Mammary epithelial cell (primary cell): Measurements from ENCODE around the gene RETREG2.

Experiments used
- CTCF ChIP-seq, 2 donors: IDR thresholded peaks in 1 of 2; conservative IDR thresholded peaks in 1 of 2; 2 replicates each; pipeline ENCODE4 v1.5.1; 2011 to 2012; ENCODE audit warnings: inconsistent platforms in 2 of 2, low read length in 2 of 2, mild to moderate bottlenecking in 2 of 2, control low read depth in 1 of 2, low read depth in 1 of 2; ENCODE audit not compliant: insufficient read depth in 1 of 2; ENCODE audit errors: extremely low read depth in 1 of 2
- EZH2 ChIP-seq: IDR thresholded peaks from 2 replicates; pipeline ENCODE4 v1.6.1; 2012; ENCODE audit warnings: low read length, inconsistent platforms, borderline replicate concordance

DNA sequence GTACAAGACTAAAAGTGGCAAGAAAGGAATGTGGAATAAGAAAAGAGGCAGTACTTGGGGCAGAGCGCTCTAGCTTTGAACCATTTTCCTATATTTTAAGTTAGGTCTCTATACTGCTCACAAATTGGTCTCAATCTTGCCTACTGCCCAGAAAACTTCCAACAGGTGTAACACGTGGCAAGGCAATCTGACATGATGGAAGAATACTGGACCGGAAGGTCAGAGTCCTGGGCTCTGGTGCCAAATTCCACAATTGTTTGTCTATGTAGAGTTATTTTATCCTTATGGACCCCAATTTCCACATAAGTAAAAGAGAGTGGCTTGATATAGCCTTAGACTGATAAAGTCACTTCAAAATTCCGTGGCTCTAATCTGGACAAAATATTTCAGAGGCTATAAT, 46.3 kb upstream of the RETREG2 start:
- TF ChIP-seq CTCF (conservative IDR thresholded peaks at IDR 0.05 in 1 of 2, IDR thresholded peaks at IDR 0.05 in 1 of 2; ENCODE audit: extremely low read depth in 1 of 2, insufficient read depth in 1 of 2, low read depth in 1 of 2, low read length in 2 of 2) (no peak), EZH2 (no peak)
